ENCODE data around the gene ENO1. TPM values are rescaled to one million over a fixed set of nuclear protein-coding genes. Genes with fewer than 3 reads are reported as not detected.

Gene ENO1
- total RNA-seq, 6 experiments from 2014 or later: 1,376 to 1,744 (median 1,709) TPM

- H3K27ac Mint-ChIP-seq: peak overlapping the region; percentile 77
- H3K4me3 Mint-ChIP-seq: peak overlapping the region; percentile 96
- peaks cover 5% of the 10 kb centered on the region for H3K9me3 Mint-ChIP-seq
- peaks cover 73% of the 10 kb centered on the region for H3K36me3 Mint-ChIP-seq (ENCODE audit: low read depth)
- H3K27me3 Mint-ChIP-seq (ENCODE audit: insufficient read depth): peaks cover 4% of the 10 kb centered on the region
- peak; percentile 31 for DNase-seq
- no peak for TF ChIP-seq CTCF (IDR thresholded peaks at IDR 0.05)
- peaks cover 76% of the 10 kb centered on the region for H3K4me1 Mint-ChIP-seq (ENCODE audit: low read depth)
These were observed 4.0 kb downstream of the ENO1 start for GRCh38 chr1:8874230-8875201.

- Mint-ChIP-seq H3K27ac (peak overlapping the region; percentile 78), H3K9me3 (peaks cover 5% of the 10 kb centered on the region), H3K27me3 (ENCODE audit: insufficient read depth) (peaks cover 7% of the 10 kb centered on the region), H3K4me3 (peak overlapping the region; percentile 96), H3K4me1 (ENCODE audit: low read depth) (peaks cover 80% of the 10 kb centered on the region), H3K36me3 (ENCODE audit: low read depth) (peaks cover 81% of the 10 kb centered on the region)
- peak; percentile 99 for DNase-seq
- no peak for TF ChIP-seq CTCF (IDR thresholded peaks at IDR 0.05)
These were observed 4.8 kb downstream of the ENO1 start for GRCh38 chr1:8873506-8874229.

GRCh38 chr1:8873001-8873400 is 5.5 kb downstream of the ENO1 start:
- H3K9me3 Mint-ChIP-seq: peaks cover 5% of the 10 kb centered on the region
- peaks cover 81% of the 10 kb centered on the region for H3K36me3 Mint-ChIP-seq (ENCODE audit: low read depth)
- H3K27ac Mint-ChIP-seq: peak overlapping the region; percentile 78
- H3K4me3 Mint-ChIP-seq: peak overlapping the region; percentile 80
- no peak for DNase-seq
- H3K4me1 Mint-ChIP-seq (ENCODE audit: low read depth): peaks cover 82% of the 10 kb centered on the region
- H3K27me3 Mint-ChIP-seq (ENCODE audit: insufficient read depth): peaks cover 6% of the 10 kb centered on the region
- no peak for TF ChIP-seq CTCF (IDR thresholded peaks at IDR 0.05)

DNA sequence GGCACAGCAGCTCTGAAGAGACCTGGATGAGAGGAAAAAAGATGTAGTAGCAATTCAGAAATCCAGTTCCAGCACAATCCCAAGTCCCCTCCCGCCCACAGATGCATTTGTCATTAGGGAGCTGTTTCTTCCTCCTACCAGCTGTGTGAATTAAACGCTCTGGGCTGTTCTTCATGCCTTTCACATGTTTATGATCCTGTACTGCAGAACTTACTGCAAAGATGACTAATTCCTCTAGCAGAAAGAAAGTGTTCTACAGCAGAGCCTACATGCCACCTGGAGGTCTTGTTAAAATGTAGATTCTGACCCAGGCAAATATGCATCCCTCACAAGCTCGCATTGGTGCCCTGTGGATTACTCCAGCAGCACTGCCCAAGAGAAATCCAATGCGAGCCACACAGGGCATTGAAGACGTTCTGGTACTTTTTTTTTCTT is 6.5 kb downstream of the ENO1 start:
- H3K27ac Mint-ChIP-seq: peak overlapping the region; percentile 78
- peaks cover 3% of the 10 kb centered on the region for H3K27me3 Mint-ChIP-seq (ENCODE audit: insufficient read depth)
- TF ChIP-seq CTCF (IDR thresholded peaks at IDR 0.05): no peak
- H3K4me1 Mint-ChIP-seq (ENCODE audit: low read depth): peaks cover 93% of the 10 kb centered on the region
- peaks cover 81% of the 10 kb centered on the region for H3K36me3 Mint-ChIP-seq (ENCODE audit: low read depth)
- peaks cover 5% of the 10 kb centered on the region for H3K9me3 Mint-ChIP-seq
- DNase-seq: peak; percentile 43
- H3K4me3 Mint-ChIP-seq: peak overlapping the region; percentile 80

DNA sequence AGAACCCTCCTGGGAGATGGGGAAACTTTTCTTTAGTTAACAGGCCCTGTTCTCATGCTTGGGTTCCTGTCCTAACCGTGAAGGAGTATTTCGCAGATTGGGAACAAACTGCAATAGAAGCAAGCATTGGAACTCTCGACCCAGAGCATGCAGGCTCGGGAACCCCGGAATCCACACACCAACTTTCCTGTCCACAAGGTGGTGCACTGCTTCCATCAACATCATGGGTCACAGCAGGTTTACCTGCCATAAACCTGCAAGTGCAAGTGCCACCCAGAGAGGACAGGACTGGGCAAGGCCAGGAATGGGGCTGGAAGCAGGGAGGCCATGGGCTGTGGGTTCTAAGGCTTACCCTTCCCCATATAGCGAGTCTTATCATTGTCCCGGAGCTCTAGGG is 6.9 kb downstream of the ENO1 start:
- peaks cover 5% of the 10 kb centered on the region for H3K27me3 Mint-ChIP-seq (ENCODE audit: insufficient read depth)
- TF ChIP-seq CTCF (IDR thresholded peaks at IDR 0.05): peak; percentile 73
- H3K9me3 Mint-ChIP-seq: peaks cover 4% of the 10 kb centered on the region
- peak overlapping the region; percentile 36; the same call in 1 of the 2 replicates for H3K4me3 Mint-ChIP-seq
- H3K27ac Mint-ChIP-seq: peak overlapping the region; percentile 78
- peaks cover 83% of the 10 kb centered on the region for H3K36me3 Mint-ChIP-seq (ENCODE audit: low read depth)
- peaks cover 96% of the 10 kb centered on the region for H3K4me1 Mint-ChIP-seq (ENCODE audit: low read depth)
- no peak for DNase-seq

Data from HFFc6 (cell line).